Fibroblast of skin of left quadriceps (primary cell): Measurements from ENCODE around the gene NXF1.
"Not testable (repeated sequence)": the region's sequence is repeated elsewhere in the genome, so short reads cannot be mapped to it uniquely, and the experiment has no call there.

Source experiments
- DNase-seq, 2 experiments: peaks; one replicate each; pipeline ENCODE4 v3.0.0-alpha.2; 2013; ENCODE audit warnings: low read depth in 2 of 2

The NXF1 gene

DNA sequence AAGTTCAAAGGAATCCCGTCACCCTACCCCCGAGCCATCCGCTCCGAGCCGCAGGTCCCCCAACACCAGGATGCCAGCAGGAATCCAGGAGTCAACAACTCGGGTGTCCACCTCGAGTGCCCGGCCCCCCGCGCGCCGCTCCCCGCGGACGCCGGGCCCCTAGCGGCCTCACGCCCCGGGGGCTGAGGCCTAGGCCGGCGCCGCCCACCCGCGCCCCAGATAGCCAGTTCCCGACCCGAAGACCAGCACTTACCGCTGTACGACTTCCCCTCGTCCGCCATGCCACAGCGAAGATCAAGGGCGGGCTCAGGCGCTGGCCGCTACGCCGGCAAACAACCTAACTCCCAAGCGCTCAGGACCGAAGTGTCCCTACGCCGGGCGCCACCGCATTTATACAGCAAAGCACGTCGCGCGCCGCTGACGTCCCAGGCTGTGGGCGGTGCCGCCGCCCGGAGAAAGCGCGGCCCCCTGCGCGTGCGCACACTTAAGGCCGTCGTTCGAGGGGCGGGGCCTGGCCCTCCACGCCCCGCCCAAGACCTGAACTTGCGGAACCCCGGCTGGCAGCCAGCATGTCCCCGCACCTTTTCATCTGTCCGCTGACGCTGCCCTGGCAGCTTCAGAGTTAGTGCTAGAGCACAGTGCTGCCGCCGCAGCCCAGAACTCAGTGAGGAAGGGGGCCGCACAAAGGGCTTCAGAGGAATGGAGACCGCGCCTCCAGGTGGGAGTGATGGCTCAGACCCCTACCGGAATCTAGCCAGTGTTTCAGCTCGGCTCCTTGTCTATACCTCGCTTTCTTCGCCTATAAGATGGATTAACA, at the start of gene NXF1:
Gene NXF1 (minus strand): TSS at position 365 of the 817 bp plus-strand sequence. CDS start 84 bp downstream, at position 281.
- peak; percentile 81 to 84 for DNase-seq

GRCh38 chr11:62854013-62854824, 49.0 kb upstream of the NXF1 start:
- no peak for DNase-seq

GRCh38 chr11:62853279-62853965, 48.2 kb upstream of the NXF1 start:
- no peak for DNase-seq

GRCh38 chr11:62852523-62853188, 47.4 kb upstream of the NXF1 start:
- DNase-seq, result no peak

DNA sequence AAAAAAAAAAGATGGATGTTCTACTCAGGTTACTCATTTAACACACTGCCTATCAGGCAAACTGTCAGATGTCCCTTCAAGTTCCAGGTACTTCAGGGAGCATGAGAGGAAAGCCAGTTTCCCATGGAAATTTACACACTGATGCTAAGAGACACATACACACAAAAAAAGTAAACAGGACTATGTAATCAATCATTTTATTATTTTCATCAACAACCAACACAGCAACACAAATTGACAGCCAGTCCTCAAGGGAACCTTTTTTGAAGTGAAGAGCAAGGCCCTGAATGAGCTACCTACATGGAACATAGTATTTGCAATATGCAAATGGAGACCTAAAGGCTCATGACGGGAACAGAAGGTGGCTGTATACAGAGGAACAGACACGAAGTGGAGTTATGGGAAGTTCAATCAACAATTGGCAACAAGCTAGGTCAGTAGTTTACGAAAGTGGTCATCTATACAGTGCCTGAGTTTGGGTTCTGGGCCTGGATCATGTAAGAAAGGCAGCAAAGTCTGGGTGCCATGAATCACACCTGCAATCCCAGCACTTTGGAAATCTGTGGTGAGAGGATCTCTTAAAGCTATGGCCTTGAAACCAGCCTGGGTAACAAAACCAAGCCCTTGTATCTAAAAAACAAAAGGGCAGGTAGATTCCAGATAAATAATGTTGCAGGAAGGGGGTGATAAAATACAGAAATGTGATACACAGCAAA, 46.7 kb upstream of the NXF1 start:
- no peak for DNase-seq

GRCh38 chr11:62850911-62851806, 45.9 kb upstream of the NXF1 start:
- no peak for DNase-seq

GRCh38 chr11:62847767-62848314, 42.6 kb upstream of the NXF1 start:
- DNase-seq, result no peak

DNA sequence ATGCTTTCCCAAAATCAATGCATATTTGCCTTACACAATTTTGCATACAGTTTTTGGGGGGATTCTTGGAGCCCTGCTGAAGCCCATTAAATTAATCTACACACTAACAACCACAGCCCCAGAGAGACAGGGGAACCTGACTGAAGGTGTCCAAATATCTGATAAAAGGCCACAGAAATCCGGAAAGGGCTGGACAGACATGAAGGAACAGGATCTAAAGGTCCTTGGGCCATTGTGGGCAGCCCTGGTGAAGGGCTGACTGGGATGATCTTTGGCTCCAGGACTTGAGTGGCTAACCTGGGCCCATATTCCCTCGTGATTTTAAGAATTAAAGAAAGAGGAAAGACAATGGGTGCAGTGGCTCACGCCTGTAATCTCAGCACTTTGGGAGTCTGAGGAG, 40.9 kb upstream of the NXF1 start:
- no peak for DNase-seq

- DNase-seq, result no peak
These were observed 38.9 kb upstream of the NXF1 start for GRCh38 chr11:62844154-62844553.

- DNase-seq, result no peak
These were observed 38.2 kb upstream of the NXF1 start for GRCh38 chr11:62843466-62843865.

- not testable (repeated sequence) for DNase-seq
These were observed 37.7 kb upstream of the NXF1 start for GRCh38 chr11:62842891-62843290.

- no peak for DNase-seq
These were observed 37.0 kb upstream of the NXF1 start for GRCh38 chr11:62842171-62842741.

- DNase-seq, result peak; percentile 100
These were observed 36.3 kb upstream of the NXF1 start for GRCh38 chr11:62841361-62842170.

GRCh38 chr11:62840721-62841360, 35.6 kb upstream of the NXF1 start:
- DNase-seq, result peak; percentile 76 to 79

DNA sequence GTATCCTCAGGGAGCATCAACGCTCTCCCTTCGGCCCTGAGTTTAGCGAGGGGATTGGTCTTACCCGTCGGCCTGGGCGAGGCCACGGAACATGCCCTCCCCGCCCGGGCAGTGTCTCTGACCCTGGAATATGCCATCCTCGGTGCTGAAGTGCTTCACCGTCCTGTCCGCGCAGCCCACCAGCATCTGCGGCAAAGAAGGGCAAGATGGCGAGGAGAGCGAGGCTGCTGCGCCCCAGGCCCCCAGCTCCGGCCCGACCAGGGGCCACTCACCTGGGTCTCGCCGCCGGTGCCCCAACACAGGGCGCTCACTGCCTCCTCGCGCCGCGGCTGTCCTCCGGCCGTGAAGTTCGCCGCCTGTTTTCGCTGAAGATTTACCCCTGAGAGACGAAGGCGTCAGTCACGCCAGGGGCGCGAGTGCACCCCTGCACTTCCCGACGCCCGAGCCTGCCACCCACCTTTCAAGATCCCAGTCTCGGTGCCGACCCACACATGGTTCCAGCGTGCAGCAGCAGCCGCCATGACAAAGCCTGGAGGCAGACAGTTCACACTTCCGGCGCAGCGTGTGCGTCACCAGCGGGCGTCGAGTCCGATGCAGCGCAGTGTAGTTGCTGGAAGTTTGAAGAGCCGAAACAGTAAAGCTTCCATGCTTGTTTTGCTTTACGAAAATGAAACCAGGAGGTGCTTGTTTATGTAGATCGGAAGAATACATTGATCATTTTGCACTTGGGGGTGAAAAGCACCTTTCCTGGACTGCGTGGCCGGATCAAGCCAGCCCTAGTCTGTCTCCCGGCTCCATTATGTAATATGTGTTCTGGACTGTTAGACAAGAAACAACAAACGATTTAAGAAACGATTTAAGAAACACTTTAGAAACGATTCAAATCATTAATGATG, 34.1 kb upstream of the NXF1 start, which contains the start of gene WDR74:
Gene WDR74 (minus strand): TSS at position 541 of the 896 bp plus-strand sequence. CDS start 20 bp downstream, at position 521.
- DNase-seq, result peak; percentile 70 to 81

- no peak for DNase-seq
These were observed 30.1 kb upstream of the NXF1 start for GRCh38 chr11:62835336-62835735.
